ENCODE measurements around the gene RAPGEF5. TPM values are rescaled to one million over a fixed set of nuclear protein-coding genes. Genes with fewer than 3 reads are reported as not detected.

RAPGEF5 gene
- total and polyA plus RNA-seq, 2 donors (not counting 3 experiments of a cell fraction or from before 2014, with no cell fraction given) = 10.0 to 43.2 TPM

DNA sequence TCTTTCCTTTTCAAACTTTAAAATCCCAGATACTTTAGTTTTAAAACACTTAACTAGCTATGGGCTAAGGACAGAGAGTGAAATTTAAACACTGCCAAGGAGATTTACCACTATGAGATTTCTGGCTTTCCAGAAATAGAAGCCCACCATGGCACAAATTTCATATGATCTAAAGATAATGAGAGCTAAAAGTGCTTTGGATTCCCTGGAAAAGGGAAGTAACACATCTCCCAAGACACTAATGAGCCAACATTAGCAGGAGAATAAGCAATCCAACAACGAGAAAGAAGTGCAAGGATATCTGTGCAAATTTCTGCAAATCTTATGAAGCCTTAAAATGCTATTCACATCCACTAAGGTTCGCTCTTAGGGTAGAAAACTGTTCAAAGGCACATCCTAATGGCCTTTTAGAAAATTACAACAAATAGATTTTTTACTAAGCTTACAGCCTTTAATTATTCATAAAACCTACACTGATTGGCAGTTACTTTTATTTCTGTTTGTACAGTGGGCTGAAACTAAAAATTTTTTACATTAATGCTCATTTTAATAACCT, 100.3 kb downstream of the RAPGEF5 start:
- no peak overlapping the region for H3K4me3 ChIP-seq (replicated peaks in 1 of 3; ENCODE audit: insufficient read depth in 1 of 3, low read depth in 1 of 3, low read length in 3 of 3)
- H3K27me3 ChIP-seq (ENCODE audit: control insufficient read depth in 2 of 2, insufficient read depth in 2 of 2, low read length in 2 of 2) = no peaks in the 10 kb centered on the region
- POLR2A ChIA-PET = no interaction called here
- no peak overlapping the region for H3K4me2 ChIP-seq (ENCODE audit: insufficient read depth, low read length)
- no peaks in the 10 kb centered on the region for H3K9me1 ChIP-seq (replicated peaks; ENCODE audit: control insufficient read depth, extremely low read depth, insufficient read depth, low read length)
- DNase-seq (ENCODE audit: low read depth, low spot score) = no peak
- CTCF ChIA-PET = interaction anchor here (0.7 to 2.7 kb wide), 13 partner anchors 12 to 226 kb away, joined by 3 to 20 read pairs (median 3); no protein-coding TSS in a partner anchor
- TF ChIP-seq MAX (IDR thresholded peaks at IDR 0.05; ENCODE audit: insufficient read depth, insufficient read length) (no peak), GATA2 (IDR thresholded peaks at IDR 0.05; ENCODE audit: insufficient read depth, insufficient read length, low read depth, low read length) (no peak), JUN (IDR thresholded peaks at IDR 0.05; ENCODE audit: borderline replicate concordance, insufficient read depth, insufficient read length, low read depth) (no peak), EZH2 (IDR thresholded peaks at IDR 0.05; ENCODE audit: borderline replicate concordance, low read depth, low read length, severe bottlenecking) (no peak), POLR2A (IDR thresholded peaks at IDR 0.05; ENCODE audit: low read depth, low read length) (no peak), POLR2AphosphoS5 (IDR thresholded peaks at IDR 0.05; ENCODE audit: insufficient read depth, low read depth, low read length) (no peak)
- no peaks in the 10 kb centered on the region for H3K36me3 ChIP-seq (ENCODE audit: control insufficient read depth in 2 of 2, extremely low read depth in 1 of 2, insufficient read depth in 2 of 2, low read length in 2 of 2)
- no peak overlapping the region for H3K9ac ChIP-seq (replicated peaks; ENCODE audit: extremely low read depth, insufficient read depth, low read length)
- H2AFZ ChIP-seq (ENCODE audit: low read depth, low read length) = no peak overlapping the region
- BruUV-seq (replicated peaks) = no TSS peak
- no peaks in the 10 kb centered on the region for H3K79me2 ChIP-seq (ENCODE audit: control insufficient read depth, insufficient read depth, low read length)
- H3K27ac ChIP-seq (ENCODE audit: insufficient read depth, low read depth, low read length) = no peak overlapping the region
- H3K9me3 ChIP-seq (replicated peaks; ENCODE audit: control insufficient read depth, insufficient read depth, low read length) = no peaks in the 10 kb centered on the region
- H4K20me1 ChIP-seq (replicated peaks; ENCODE audit: control insufficient read depth, extremely low read depth, insufficient read depth, low read length) = no peaks in the 10 kb centered on the region
- dilution Hi-C loops (cut with MboI; ENCODE audit: extremely low pct_ligation_motif_present, low sequenced_read_pairs) (no loop called here), intact Hi-C loops (cut with micrococcal nuclease) (loop anchor here (2.0 kb wide), 1 partner anchor 146 kb away; no protein-coding TSS in a partner anchor)
- no peak for FAIRE-seq
- no peaks in the 10 kb centered on the region for H3K4me1 ChIP-seq (ENCODE audit: control insufficient read depth, extremely low read depth, insufficient read depth, low read length)

GRCh38 chr7:22255834-22256233, 101.1 kb downstream of the RAPGEF5 start:
- Histone ChIP-seq H3K4me2 (ENCODE audit: insufficient read depth, low read length) (no peak overlapping the region), H3K9me3 (replicated peaks; ENCODE audit: control insufficient read depth, insufficient read depth, low read length) (no peaks in the 10 kb centered on the region), H4K20me1 (replicated peaks; ENCODE audit: control insufficient read depth, extremely low read depth, insufficient read depth, low read length) (no peaks in the 10 kb centered on the region), H3K9ac (replicated peaks; ENCODE audit: extremely low read depth, insufficient read depth, low read length) (no peak overlapping the region), H2AFZ (ENCODE audit: low read depth, low read length) (no peak overlapping the region), H3K4me3 (replicated peaks in 1 of 3; ENCODE audit: insufficient read depth in 1 of 3, low read depth in 1 of 3, low read length in 3 of 3) (no peak overlapping the region), H3K79me2 (ENCODE audit: control insufficient read depth, insufficient read depth, low read length) (no peaks in the 10 kb centered on the region), H3K4me1 (ENCODE audit: control insufficient read depth, extremely low read depth, insufficient read depth, low read length) (no peaks in the 10 kb centered on the region), H3K27ac (ENCODE audit: insufficient read depth, low read depth, low read length) (no peak overlapping the region), H3K27me3 (ENCODE audit: control insufficient read depth in 2 of 2, insufficient read depth in 2 of 2, low read length in 2 of 2) (no peaks in the 10 kb centered on the region), H3K9me1 (replicated peaks; ENCODE audit: control insufficient read depth, extremely low read depth, insufficient read depth, low read length) (no peaks in the 10 kb centered on the region), H3K36me3 (ENCODE audit: control insufficient read depth in 2 of 2, extremely low read depth in 1 of 2, insufficient read depth in 2 of 2, low read length in 2 of 2) (no peaks in the 10 kb centered on the region)
- POLR2A ChIA-PET = no interaction called here
- no peak for FAIRE-seq
- dilution Hi-C loops (cut with MboI; ENCODE audit: extremely low pct_ligation_motif_present, low sequenced_read_pairs) (no loop called here), intact Hi-C loops (cut with micrococcal nuclease) (loop anchor here (2.0 kb wide), 1 partner anchor 145 kb away; no protein-coding TSS in a partner anchor)
- no peak for TF ChIP-seq MAX (IDR thresholded peaks at IDR 0.05; ENCODE audit: insufficient read depth, insufficient read length)
- no peak for TF ChIP-seq POLR2AphosphoS5 (IDR thresholded peaks at IDR 0.05; ENCODE audit: insufficient read depth, low read depth, low read length)
- TF ChIP-seq JUN (IDR thresholded peaks at IDR 0.05; ENCODE audit: borderline replicate concordance, insufficient read depth, insufficient read length, low read depth) = no peak
- no peak for TF ChIP-seq MYC (IDR thresholded peaks at IDR 0.05; ENCODE audit: low read depth, low read length)
- TF ChIP-seq EZH2 (IDR thresholded peaks at IDR 0.05; ENCODE audit: borderline replicate concordance, low read depth, low read length, severe bottlenecking) = no peak
- TF ChIP-seq CTCF (IDR thresholded peaks at IDR 0.05; ENCODE audit: extremely low read depth in 1 of 2, insufficient read depth in 1 of 2, low read depth in 1 of 2, low read length in 2 of 2) = no peak
- TF ChIP-seq GATA2 (IDR thresholded peaks at IDR 0.05; ENCODE audit: insufficient read depth, insufficient read length, low read depth, low read length) = no peak
- TF ChIP-seq FOS (IDR thresholded peaks at IDR 0.05; ENCODE audit: borderline replicate concordance, insufficient read depth, low read length) = no peak
- TF ChIP-seq POLR2A (IDR thresholded peaks at IDR 0.05; ENCODE audit: low read depth, low read length) = no peak
- DNase-seq (ENCODE audit: low read depth, low spot score) = no peak
- BruUV-seq (replicated peaks) = no TSS peak
- CTCF ChIA-PET = interaction anchor here (0.9 to 2.7 kb wide), 4 partner anchors 70 to 150 kb away, joined by 3 to 20 read pairs (median 4); no protein-coding TSS in a partner anchor

Measured in endothelial cell of umbilical vein (primary cell).